ENCODE measurements around the gene SPIN4. TPM values are rescaled to one million over a fixed set of nuclear protein-coding genes. Genes with fewer than 3 reads are reported as not detected.

SPIN4 gene
- polyA plus RNA-seq, 1 of the 3 experiments (the other 2 are of a cell fraction): 2.6 TPM

DNA sequence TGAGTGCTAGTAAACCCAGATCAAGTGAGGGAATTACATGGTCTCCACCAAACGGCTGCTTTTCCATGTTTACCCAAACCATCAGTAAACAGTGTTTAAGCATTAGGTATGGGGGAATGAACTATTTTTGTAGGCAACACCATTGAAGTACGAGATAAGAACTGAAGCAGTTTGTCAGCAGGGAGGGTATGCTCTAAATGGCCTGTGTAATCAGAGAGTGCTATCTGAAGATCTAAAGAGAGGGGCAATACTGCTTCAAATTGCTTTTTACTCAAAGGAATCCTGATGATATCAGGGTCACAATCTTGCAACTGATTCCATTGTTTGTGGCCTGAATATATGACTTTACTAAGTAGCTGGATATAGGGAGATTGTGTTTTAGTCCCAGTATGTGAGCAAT, 10.4 kb upstream of the SPIN4 start:
- no peak overlapping the region for H2AFZ ChIP-seq (ENCODE audit: low read depth)
- 9% methylated on average over 2 of the region's 2 CpGs for WGBS (ENCODE audit: low lambda C conversion rate)
- no peaks in the 10 kb centered on the region for H3K36me3 ChIP-seq (replicated peaks in 1 of 2; ENCODE audit: control insufficient read depth in 1 of 2, insufficient read depth in 2 of 2, low read length in 1 of 2)
- no peaks in the 10 kb centered on the region for H4K20me1 ChIP-seq (ENCODE audit: insufficient read depth)
- no peaks in the 10 kb centered on the region for H3K79me2 ChIP-seq (ENCODE audit: insufficient read depth)
- ChIA-PET POLR2A (no interaction called here), CTCF (no interaction called here)
- H3K4me1 ChIP-seq (ENCODE audit: control insufficient read depth in 1 of 2, insufficient read depth in 2 of 2, low read depth in 1 of 2, low read length in 1 of 2): no peaks in the 10 kb centered on the region
- no peaks in the 10 kb centered on the region for H3K9me2 ChIP-seq
- no peak overlapping the region for H3K4me2 ChIP-seq
- TF ChIP-seq, protein P1, sequence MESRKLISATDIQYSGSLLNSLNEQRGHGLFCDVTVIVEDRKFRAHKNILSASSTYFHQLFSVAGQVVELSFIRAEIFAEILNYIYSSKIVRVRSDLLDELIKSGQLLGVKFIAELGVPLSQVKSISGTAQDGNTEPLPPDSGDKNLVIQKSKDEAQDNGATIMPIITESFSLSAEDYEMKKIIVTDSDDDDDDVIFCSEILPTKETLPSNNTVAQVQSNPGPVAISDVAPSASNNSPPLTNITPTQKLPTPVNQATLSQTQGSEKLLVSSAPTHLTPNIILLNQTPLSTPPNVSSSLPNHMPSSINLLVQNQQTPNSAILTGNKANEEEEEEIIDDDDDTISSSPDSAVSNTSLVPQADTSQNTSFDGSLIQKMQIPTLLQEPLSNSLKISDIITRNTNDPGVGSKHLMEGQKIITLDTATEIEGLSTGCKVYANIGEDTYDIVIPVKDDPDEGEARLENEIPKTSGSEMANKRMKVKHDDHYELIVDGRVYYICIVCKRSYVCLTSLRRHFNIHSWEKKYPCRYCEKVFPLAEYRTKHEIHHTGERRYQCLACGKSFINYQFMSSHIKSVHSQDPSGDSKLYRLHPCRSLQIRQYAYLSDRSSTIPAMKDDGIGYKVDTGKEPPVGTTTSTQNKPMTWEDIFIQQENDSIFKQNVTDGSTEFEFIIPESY (IDR thresholded peaks at IDR 0.05; ENCODE audit: borderline replicate concordance, low read depth): no peak
- TF ChIP-seq EP300 (IDR thresholded peaks at IDR 0.05; ENCODE audit: borderline replicate concordance in 1 of 2, low read depth in 1 of 2, low read length in 1 of 2) (no peak), RAD21 (IDR thresholded peaks at IDR 0.05; ENCODE audit: low read length) (no peak), NRF1 (IDR thresholded peaks at IDR 0.05; ENCODE audit: low read depth, low read length) (no peak), SIN3A (IDR thresholded peaks at IDR 0.05; ENCODE audit: borderline replicate concordance, low read depth, low read length) (no peak), ELF1 (IDR thresholded peaks at IDR 0.05) (no peak)
- TF ChIP-seq, protein P2, sequence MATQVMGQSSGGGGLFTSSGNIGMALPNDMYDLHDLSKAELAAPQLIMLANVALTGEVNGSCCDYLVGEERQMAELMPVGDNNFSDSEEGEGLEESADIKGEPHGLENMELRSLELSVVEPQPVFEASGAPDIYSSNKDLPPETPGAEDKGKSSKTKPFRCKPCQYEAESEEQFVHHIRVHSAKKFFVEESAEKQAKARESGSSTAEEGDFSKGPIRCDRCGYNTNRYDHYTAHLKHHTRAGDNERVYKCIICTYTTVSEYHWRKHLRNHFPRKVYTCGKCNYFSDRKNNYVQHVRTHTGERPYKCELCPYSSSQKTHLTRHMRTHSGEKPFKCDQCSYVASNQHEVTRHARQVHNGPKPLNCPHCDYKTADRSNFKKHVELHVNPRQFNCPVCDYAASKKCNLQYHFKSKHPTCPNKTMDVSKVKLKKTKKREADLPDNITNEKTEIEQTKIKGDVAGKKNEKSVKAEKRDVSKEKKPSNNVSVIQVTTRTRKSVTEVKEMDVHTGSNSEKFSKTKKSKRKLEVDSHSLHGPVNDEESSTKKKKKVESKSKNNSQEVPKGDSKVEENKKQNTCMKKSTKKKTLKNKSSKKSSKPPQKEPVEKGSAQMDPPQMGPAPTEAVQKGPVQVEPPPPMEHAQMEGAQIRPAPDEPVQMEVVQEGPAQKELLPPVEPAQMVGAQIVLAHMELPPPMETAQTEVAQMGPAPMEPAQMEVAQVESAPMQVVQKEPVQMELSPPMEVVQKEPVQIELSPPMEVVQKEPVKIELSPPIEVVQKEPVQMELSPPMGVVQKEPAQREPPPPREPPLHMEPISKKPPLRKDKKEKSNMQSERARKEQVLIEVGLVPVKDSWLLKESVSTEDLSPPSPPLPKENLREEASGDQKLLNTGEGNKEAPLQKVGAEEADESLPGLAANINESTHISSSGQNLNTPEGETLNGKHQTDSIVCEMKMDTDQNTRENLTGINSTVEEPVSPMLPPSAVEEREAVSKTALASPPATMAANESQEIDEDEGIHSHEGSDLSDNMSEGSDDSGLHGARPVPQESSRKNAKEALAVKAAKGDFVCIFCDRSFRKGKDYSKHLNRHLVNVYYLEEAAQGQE (IDR thresholded peaks at IDR 0.05; ENCODE audit: low read depth, low read length): no peak
- no peaks in the 10 kb centered on the region for H3K27me3 ChIP-seq (ENCODE audit: insufficient read depth)
- no peaks in the 10 kb centered on the region for H3F3A ChIP-seq (replicated peaks; ENCODE audit: insufficient read depth)
- H3K9ac ChIP-seq: no peak overlapping the region
- H3K27ac ChIP-seq (ENCODE audit: low read depth in 2 of 2, low read length in 1 of 2): no peak overlapping the region
- no peak for DNase-seq
- H3K9me3 ChIP-seq: no peaks in the 10 kb centered on the region
- H3K4me3 ChIP-seq (ENCODE audit: low read depth in 2 of 2, low read length in 1 of 2): no peak overlapping the region

DNA sequence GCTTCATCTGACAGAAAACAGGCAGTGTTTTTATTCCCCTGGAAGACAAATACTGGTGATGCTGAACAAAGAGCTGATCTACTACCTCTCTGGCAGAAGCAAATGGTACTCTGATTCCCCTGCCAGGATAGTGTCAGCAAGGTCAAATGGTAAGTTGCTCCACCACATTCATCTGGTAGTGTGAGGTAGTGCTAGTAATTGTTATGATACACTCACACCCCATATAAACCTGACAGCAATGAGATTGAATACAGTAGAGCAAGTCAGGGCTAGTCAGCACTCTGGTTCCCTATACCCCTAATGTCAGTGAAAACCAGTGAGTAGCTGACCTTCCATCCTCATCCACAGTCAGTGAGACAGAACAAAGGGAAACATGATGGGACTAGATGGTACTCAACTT, 3.4 kb upstream of the SPIN4 start:
- H3K9ac ChIP-seq: no peak overlapping the region
- no peak overlapping the region for H3K4me2 ChIP-seq
- no peaks in the 10 kb centered on the region for H3K79me2 ChIP-seq (ENCODE audit: insufficient read depth)
- no peaks in the 10 kb centered on the region for H3K9me2 ChIP-seq
- H3K9me3 ChIP-seq: no peaks in the 10 kb centered on the region
- ChIA-PET POLR2A (no interaction called here), CTCF (no interaction called here)
- no peak overlapping the region for H2AFZ ChIP-seq (ENCODE audit: low read depth)
- H3K4me3 ChIP-seq (ENCODE audit: low read depth in 2 of 2, low read length in 1 of 2): no peak overlapping the region
- H4K20me1 ChIP-seq (ENCODE audit: insufficient read depth): no peaks in the 10 kb centered on the region
- DNase-seq: no peak
- peaks cover 5% of the 10 kb centered on the region for H3F3A ChIP-seq (replicated peaks; ENCODE audit: insufficient read depth)
- no peak overlapping the region for H3K27ac ChIP-seq (ENCODE audit: low read depth in 2 of 2, low read length in 1 of 2)
- no peaks in the 10 kb centered on the region; a peak in 1 of 4 replicates for H3K4me1 ChIP-seq (ENCODE audit: control insufficient read depth in 1 of 2, insufficient read depth in 2 of 2, low read depth in 1 of 2, low read length in 1 of 2)
- H3K27me3 ChIP-seq (ENCODE audit: insufficient read depth): no peaks in the 10 kb centered on the region
- H3K36me3 ChIP-seq (replicated peaks in 1 of 2; ENCODE audit: control insufficient read depth in 1 of 2, insufficient read depth in 2 of 2, low read length in 1 of 2): no peaks in the 10 kb centered on the region
- TF ChIP-seq, protein P3, sequence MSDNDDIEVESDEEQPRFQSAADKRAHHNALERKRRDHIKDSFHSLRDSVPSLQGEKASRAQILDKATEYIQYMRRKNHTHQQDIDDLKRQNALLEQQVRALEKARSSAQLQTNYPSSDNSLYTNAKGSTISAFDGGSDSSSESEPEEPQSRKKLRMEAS (IDR thresholded peaks at IDR 0.05; ENCODE audit: low read depth): no peak
- TF ChIP-seq SMC3 (IDR thresholded peaks at IDR 0.05; ENCODE audit: low read depth, low read length): no peak
- TF ChIP-seq TEAD4 (IDR thresholded peaks at IDR 0.05; ENCODE audit: borderline replicate concordance, insufficient read depth): no peak
- no peak for TF ChIP-seq GATA2 (CRISPR knock-in tag; IDR thresholded peaks at IDR 0.05)

All from SK-N-SH (cell line).